Measurements from ENCODE around the gene KLHL17. TPM values are rescaled to one million over a fixed set of nuclear protein-coding genes. Genes with fewer than 3 reads are reported as not detected.
A peak's percentile ranks its signal among the peaks of the same experiment; 100 is the strongest.
"Not testable (repeated sequence)": the region's sequence is repeated elsewhere in the genome, so short reads cannot be mapped to it uniquely, and the experiment has no call there.

Gene KLHL17
- total RNA-seq, 4 donors from 2014 or later, result 1.3 to 5.7 (median 2.3) TPM

DNA sequence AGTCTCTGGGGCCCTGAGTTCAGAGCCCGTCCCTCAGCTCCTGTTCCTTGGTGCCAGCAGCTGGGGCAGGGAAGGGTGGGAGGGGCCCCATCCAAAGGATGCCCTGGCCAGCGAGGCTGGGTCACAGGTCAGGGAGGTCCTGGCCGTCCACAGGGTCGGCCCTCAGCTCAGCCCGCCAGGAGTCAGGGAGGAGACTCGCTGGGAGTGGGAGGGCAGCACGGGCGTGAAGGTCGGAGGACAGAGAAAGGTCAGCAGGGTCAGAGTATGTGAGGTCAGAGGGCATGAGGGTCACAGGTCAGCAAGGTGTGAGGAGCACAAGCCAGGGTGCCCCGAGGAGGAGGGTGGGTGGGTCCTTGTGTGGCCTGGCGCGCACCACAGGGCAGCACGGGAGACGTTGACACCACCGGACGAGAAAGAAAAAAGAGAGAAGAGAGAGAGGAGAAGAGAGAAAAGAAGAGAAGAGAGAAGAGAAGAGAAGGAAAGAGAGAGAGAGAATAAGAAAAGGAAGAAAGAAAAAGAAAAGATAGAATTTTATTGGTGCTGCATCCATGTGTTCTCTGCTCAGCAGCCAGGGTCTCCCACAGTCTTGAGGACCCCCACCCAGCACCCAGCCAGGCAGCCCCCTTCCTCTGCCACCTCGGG, 14.4 kb downstream of the KLHL17 start:
- TF ChIP-seq POLR2A (IDR thresholded peaks at IDR 0.05), result no peak
- TF ChIP-seq, protein P1, sequence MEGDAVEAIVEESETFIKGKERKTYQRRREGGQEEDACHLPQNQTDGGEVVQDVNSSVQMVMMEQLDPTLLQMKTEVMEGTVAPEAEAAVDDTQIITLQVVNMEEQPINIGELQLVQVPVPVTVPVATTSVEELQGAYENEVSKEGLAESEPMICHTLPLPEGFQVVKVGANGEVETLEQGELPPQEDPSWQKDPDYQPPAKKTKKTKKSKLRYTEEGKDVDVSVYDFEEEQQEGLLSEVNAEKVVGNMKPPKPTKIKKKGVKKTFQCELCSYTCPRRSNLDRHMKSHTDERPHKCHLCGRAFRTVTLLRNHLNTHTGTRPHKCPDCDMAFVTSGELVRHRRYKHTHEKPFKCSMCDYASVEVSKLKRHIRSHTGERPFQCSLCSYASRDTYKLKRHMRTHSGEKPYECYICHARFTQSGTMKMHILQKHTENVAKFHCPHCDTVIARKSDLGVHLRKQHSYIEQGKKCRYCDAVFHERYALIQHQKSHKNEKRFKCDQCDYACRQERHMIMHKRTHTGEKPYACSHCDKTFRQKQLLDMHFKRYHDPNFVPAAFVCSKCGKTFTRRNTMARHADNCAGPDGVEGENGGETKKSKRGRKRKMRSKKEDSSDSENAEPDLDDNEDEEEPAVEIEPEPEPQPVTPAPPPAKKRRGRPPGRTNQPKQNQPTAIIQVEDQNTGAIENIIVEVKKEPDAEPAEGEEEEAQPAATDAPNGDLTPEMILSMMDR (IDR thresholded peaks at IDR 0.05 in 4 of 5, conservative IDR thresholded peaks at IDR 0.05 in 1 of 5), result no peak
- H3K36me3 ChIP-seq, result no peaks in the 10 kb centered on the region
- ATAC-seq (no peak), DNase-seq (peak in 1 of 2 donors; percentile 58)
- no peaks in the 10 kb centered on the region for H3K9me3 ChIP-seq
- in situ Hi-C loops (cut with MboI; ENCODE audit: low sequenced_read_pairs in 4 of 4) (no loop called here), intact Hi-C loops (cut with DNase I; ENCODE audit: low total_unique reads) (no loop called here)
- H3K4me1 ChIP-seq, result peaks cover 12 to 44% of the 10 kb centered on the region in 2 donors
- H3K27me3 ChIP-seq, result peaks cover 6 to 14% (median 12%) of the 10 kb centered on the region in 3 donors
- peak overlapping the region; percentile 88 to 94 (median 91) for H3K27ac ChIP-seq
- H3K4me3 ChIP-seq, result no peak overlapping the region

DNA sequence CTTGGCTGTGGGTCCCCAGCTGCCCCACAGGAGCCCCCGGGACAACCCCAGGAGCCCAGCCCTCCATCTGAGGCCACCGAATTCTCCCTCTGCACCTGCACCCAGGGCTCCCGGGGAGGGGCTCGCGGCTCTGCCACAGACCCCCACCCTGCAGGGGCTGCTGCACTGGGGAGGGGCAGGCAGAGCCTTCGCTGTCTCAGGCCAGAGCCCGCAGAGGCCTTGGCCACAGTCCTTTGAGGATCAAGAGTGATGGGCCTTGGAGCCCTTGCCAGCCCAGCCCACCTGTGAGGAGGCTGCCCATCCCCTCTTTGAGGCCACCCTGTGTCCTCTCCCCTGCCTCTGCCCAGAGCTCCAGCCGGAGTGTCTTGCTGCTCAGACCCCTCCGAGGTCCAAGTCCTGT, 15.0 kb downstream of the KLHL17 start:
- H3K36me3 ChIP-seq, result no peaks in the 10 kb centered on the region
- peaks cover 12 to 44% of the 10 kb centered on the region in 2 donors for H3K4me1 ChIP-seq
- in situ Hi-C loops (cut with MboI; ENCODE audit: low sequenced_read_pairs in 4 of 4), result no loop called here
- H3K4me3 ChIP-seq, result no peak overlapping the region
- H3K27me3 ChIP-seq, result peaks cover 6 to 10% (median 8%) of the 10 kb centered on the region in 3 donors
- TF ChIP-seq, protein P1 (IDR thresholded peaks at IDR 0.05 in 4 of 5, conservative IDR thresholded peaks at IDR 0.05 in 1 of 5), result no peak
- TF ChIP-seq POLR2A (IDR thresholded peaks at IDR 0.05), result no peak
- H3K9me3 ChIP-seq, result no peaks in the 10 kb centered on the region
- ATAC-seq (no peak), DNase-seq (peak in 1 of 2 donors; percentile 42)
- H3K27ac ChIP-seq, result peak overlapping the region; percentile 88 to 94 (median 91)
- intact Hi-C loops (cut with DNase I; ENCODE audit: low total_unique reads), result no loop called here

DNA sequence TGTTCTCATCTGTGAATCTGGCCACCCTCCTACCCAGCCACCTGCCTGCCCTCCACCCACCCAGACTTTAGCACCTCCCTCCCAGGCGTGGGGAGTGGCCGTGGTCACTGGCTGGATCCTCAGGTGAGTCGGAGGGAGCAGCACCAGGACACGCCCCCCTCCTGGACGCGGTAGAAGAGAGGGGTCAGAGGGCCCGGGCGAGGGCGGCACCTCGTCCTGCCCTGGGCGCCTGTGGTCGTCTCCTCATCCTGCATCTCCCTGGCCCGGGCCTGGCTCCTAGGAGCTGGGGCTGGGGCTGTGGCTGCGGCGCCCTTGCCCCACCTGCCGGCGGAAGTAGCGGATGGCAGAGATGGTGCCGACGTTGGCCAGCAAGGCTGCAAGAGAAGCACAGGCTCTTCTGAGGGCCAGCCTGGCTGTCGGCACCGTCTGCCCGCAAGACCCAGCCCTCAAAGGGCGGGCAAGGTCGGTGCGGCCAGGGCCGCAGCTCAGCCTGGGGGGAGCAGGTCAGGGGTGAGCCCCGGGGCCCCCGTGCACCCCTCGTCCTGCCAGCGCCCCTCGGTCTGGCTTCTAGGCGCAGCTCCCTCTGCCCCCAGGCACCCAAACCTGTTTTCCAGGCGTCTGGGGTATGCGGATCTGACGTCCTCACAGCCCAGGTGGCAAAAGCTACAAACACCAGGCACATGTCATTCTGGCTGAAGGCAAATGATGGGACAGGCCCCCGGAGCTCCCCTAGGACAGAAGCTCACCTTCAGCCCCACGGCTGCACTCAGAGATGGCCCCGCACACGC, 15.7 kb downstream of the KLHL17 start:
- TF ChIP-seq, protein P1 (IDR thresholded peaks at IDR 0.05 in 4 of 5, conservative IDR thresholded peaks at IDR 0.05 in 1 of 5), result peak; percentile 49 to 59 (median 56)
- TF ChIP-seq POLR2A (IDR thresholded peaks at IDR 0.05), result peak in 1 of 2 donors; percentile 13

DNA sequence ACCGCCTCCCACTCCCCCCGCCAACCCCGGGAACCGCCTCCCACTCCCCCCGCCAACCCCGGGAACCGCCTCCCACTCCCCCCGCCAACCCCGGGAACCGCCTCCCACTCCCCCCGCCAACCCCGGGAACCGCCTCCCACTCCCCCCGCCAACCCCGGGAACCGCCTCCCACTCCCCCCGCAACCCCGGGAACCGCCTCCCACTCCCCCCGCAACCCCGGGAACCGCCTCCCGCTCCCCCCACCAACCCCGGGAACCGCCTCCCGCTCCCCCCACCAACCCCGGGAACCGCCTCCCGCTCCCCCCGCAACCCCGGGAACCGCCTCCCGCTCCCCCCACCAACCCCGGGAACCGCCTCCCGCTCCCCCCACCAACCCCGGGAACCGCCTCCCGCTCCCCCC, 16.4 kb downstream of the KLHL17 start:
- H3K36me3 ChIP-seq; intact Hi-C loops (cut with DNase I; ENCODE audit: low total_unique reads); H3K9me3 ChIP-seq; ATAC-seq; in situ Hi-C loops (cut with MboI; ENCODE audit: low sequenced_read_pairs in 4 of 4); H3K27me3 ChIP-seq: not testable (repeated sequence)
- DNase-seq, result peak; percentile 64 to 78
- peak overlapping the region in 1 of 4 donors; percentile 47 for H3K4me3 ChIP-seq
- peak overlapping the region in 1 of 4 donors; percentile 89 for H3K27ac ChIP-seq
- peaks cover 20 to 49% of the 10 kb centered on the region in 2 donors for H3K4me1 ChIP-seq

More for the DNA sequence above, 15.7 kb downstream of the KLHL17 start:
- Histone ChIP-seq H3K36me3 (no peaks in the 10 kb centered on the region), H3K4me1 (peaks cover 16 to 47% of the 10 kb centered on the region in 2 donors), H3K9me3 (no peaks in the 10 kb centered on the region), H3K27me3 (peaks cover 1 to 3% (median 2%) of the 10 kb centered on the region in 3 donors), H3K4me3 (peak overlapping the region; percentile 37 to 47 (median 42)), H3K27ac (peak overlapping the region; percentile 88 to 94 (median 91))
- intact Hi-C loops (cut with DNase I; ENCODE audit: low total_unique reads) (no loop called here), in situ Hi-C loops (cut with MboI; ENCODE audit: low sequenced_read_pairs in 4 of 4) (no loop called here)
- DNase-seq (peak in 1 of 2 donors; percentile 76), ATAC-seq (peak; percentile 2 to 22)
